Measurements from ENCODE around the gene PRKCB. TPM values are rescaled to one million over a fixed set of nuclear protein-coding genes. Genes with fewer than 3 reads are reported as not detected.

PRKCB gene
- total and polyA plus RNA-seq, 12 donors = 0.30 to 8.8 (median 1.1) TPM

- H3K27me3 ChIP-seq = peaks cover 0 to 31% (median 3%) of the 10 kb centered on the region in 7 donors
- no peaks in the 10 kb centered on the region for H3K36me3 ChIP-seq
- intact Hi-C loops (cut with DNase I) = no loop called here
- no peaks in the 10 kb centered on the region for H3K9me3 ChIP-seq
- 68 to 72% methylated on average over 8 of the region's 8 CpGs for WGBS, 2 donors
- no peak overlapping the region for H3K27ac ChIP-seq
- TF ChIP-seq CTCF (IDR thresholded peaks at IDR 0.05) = no peak
- no peak for DNase-seq
- H3K4me3 ChIP-seq = no peak overlapping the region
- peaks cover 0 to 15% (median 0%) of the 10 kb centered on the region in 9 donors for H3K4me1 ChIP-seq
- ATAC-seq = no peak
Measured at GRCh38 chr16:23902748-23903414, 67.1 kb downstream of the PRKCB start.

GRCh38 chr16:23905027-23905426, 69.2 kb downstream of the PRKCB start:
- Histone ChIP-seq H3K9me3 (no peaks in the 10 kb centered on the region), H3K4me3 (no peak overlapping the region), H3K27me3 (peaks cover 0 to 18% (median 0%) of the 10 kb centered on the region in 7 donors), H3K27ac (no peak overlapping the region), H3K4me1 (peaks cover 0 to 15% (median 0%) of the 10 kb centered on the region in 9 donors), H3K36me3 (no peaks in the 10 kb centered on the region)
- DNase-seq (peak in 1 of 2 donors; percentile 33), ATAC-seq (peak in 6 of 8 donors; percentile 71 to 82 (median 79))
- intact Hi-C loops (cut with DNase I) = no loop called here
- no peak for TF ChIP-seq CTCF (IDR thresholded peaks at IDR 0.05)
- WGBS, 2 donors = 25 to 31% methylated on average over 8 of the region's 8 CpGs

- no peaks in the 10 kb centered on the region for H3K36me3 ChIP-seq
- DNase-seq (no peak), ATAC-seq (peak in 1 of 8 donors; percentile 13)
- 49% methylated on average over 5 of the region's 5 CpGs for WGBS, 2 donors
- H3K4me3 ChIP-seq = no peak overlapping the region
- no peaks in the 10 kb centered on the region for H3K9me3 ChIP-seq
- intact Hi-C loops (cut with DNase I) = no loop called here
- no peak overlapping the region for H3K27ac ChIP-seq
- no peak for TF ChIP-seq CTCF (IDR thresholded peaks at IDR 0.05)
- H3K4me1 ChIP-seq = peaks cover 0 to 5% (median 0%) of the 10 kb centered on the region in 9 donors
- H3K27me3 ChIP-seq = no peaks in the 10 kb centered on the region
Measured at GRCh38 chr16:23907457-23907902, 71.7 kb downstream of the PRKCB start.

GRCh38 chr16:23907903-23908302, 72.1 kb downstream of the PRKCB start:
- Histone ChIP-seq H3K27ac (no peak overlapping the region), H3K9me3 (no peaks in the 10 kb centered on the region), H3K4me3 (no peak overlapping the region), H3K36me3 (no peaks in the 10 kb centered on the region), H3K27me3 (peaks cover 0 to 2% (median 0%) of the 10 kb centered on the region in 7 donors), H3K4me1 (peaks cover 0 to 5% (median 0%) of the 10 kb centered on the region in 9 donors)
- 46% methylated on average over 7 of the region's 7 CpGs for WGBS, 2 donors
- intact Hi-C loops (cut with DNase I) = no loop called here
- no peak for TF ChIP-seq CTCF (IDR thresholded peaks at IDR 0.05)
- ATAC-seq (no peak), DNase-seq (no peak)
